ENCODE measurements around the gene CCDC167.

The CCDC167 gene

GRCh38 chr6:37495244-37495934 lies 4.3 kb downstream of the CCDC167 start:
- no peak overlapping the region for H3K14ac ChIP-seq (ENCODE audit: low read length)
- H4K8ac ChIP-seq (ENCODE audit: low read depth, low read length) = no peak overlapping the region
- H2AK5ac ChIP-seq (ENCODE audit: low read length) = no peak overlapping the region
- no peak overlapping the region for H2BK120ac ChIP-seq (ENCODE audit: insufficient read depth, low read length, poor library complexity)
- H3K79me1 ChIP-seq (ENCODE audit: low read length) = no peaks in the 10 kb centered on the region
- H3K79me2 ChIP-seq (ENCODE audit: control insufficient read depth, insufficient read depth, low read length, poor library complexity) = peaks cover 4% of the 10 kb centered on the region
- no peak for DNase-seq
- no peak overlapping the region for H3K4ac ChIP-seq (ENCODE audit: low read depth, low read length)
- H3K23ac ChIP-seq (ENCODE audit: low read length) = no peak overlapping the region
- no peak overlapping the region for H3K4me2 ChIP-seq (ENCODE audit: low read length)
- H3K36me3 ChIP-seq (ENCODE audit: control insufficient read depth in 1 of 2, insufficient read depth in 2 of 2, low read length in 2 of 2) = no peaks in the 10 kb centered on the region
- H3K18ac ChIP-seq (ENCODE audit: low read length) = no peak overlapping the region
- H4K91ac ChIP-seq (ENCODE audit: low read depth, low read length) = no peak overlapping the region
- no peak overlapping the region for H3K4me3 ChIP-seq (ENCODE audit: low read depth, low read length)
- no peaks in the 10 kb centered on the region for H3K9me3 ChIP-seq (ENCODE audit: insufficient read depth, low read depth, low read length)
- H3K4me1 ChIP-seq (ENCODE audit: control insufficient read depth in 1 of 2, insufficient read depth in 2 of 2, low read length in 2 of 2) = peaks cover 3% of the 10 kb centered on the region in 2 experiments
- no peak overlapping the region for H2BK5ac ChIP-seq (ENCODE audit: low read depth, low read length, poor library complexity)
- no peak overlapping the region for H4K12ac ChIP-seq (ENCODE audit: low read depth, low read length)
- WGBS (ENCODE audit: extremely low coverage, insufficient coverage, insufficient read length) = no CpG with 5 or more reads among the region's 4 CpGs
- no peak overlapping the region for H3K9ac ChIP-seq (ENCODE audit: low read length)
- no peak overlapping the region for H3K27ac ChIP-seq (ENCODE audit: low read depth, low read length)
- no peak overlapping the region for H2BK12ac ChIP-seq (ENCODE audit: low read length)
- no peak overlapping the region for H2AFZ ChIP-seq (ENCODE audit: insufficient read depth, low read length, poor library complexity)
- no peaks in the 10 kb centered on the region for H3K27me3 ChIP-seq (ENCODE audit: insufficient read depth, low read length)

GRCh38 chr6:37493661-37493995 lies 6.1 kb downstream of the CCDC167 start:
- Histone ChIP-seq H4K12ac (ENCODE audit: low read depth, low read length) (no peak overlapping the region), H3K27ac (ENCODE audit: low read depth, low read length) (no peak overlapping the region), H3K23ac (ENCODE audit: low read length) (no peak overlapping the region), H3K79me2 (ENCODE audit: control insufficient read depth, insufficient read depth, low read length, poor library complexity) (no peaks in the 10 kb centered on the region), H2BK120ac (ENCODE audit: insufficient read depth, low read length, poor library complexity) (no peak overlapping the region), H3K9ac (ENCODE audit: low read length) (no peak overlapping the region), H3K27me3 (ENCODE audit: insufficient read depth, low read length) (no peaks in the 10 kb centered on the region), H2AK5ac (ENCODE audit: low read length) (no peak overlapping the region), H2AFZ (ENCODE audit: insufficient read depth, low read length, poor library complexity) (no peak overlapping the region), H2BK12ac (ENCODE audit: low read length) (no peak overlapping the region), H3K4ac (ENCODE audit: low read depth, low read length) (no peak overlapping the region), H3K36me3 (ENCODE audit: control insufficient read depth in 1 of 2, insufficient read depth in 2 of 2, low read length in 2 of 2) (no peaks in the 10 kb centered on the region), H2BK5ac (ENCODE audit: low read depth, low read length, poor library complexity) (no peak overlapping the region), H4K8ac (ENCODE audit: low read depth, low read length) (no peak overlapping the region), H3K14ac (ENCODE audit: low read length) (no peak overlapping the region), H3K79me1 (ENCODE audit: low read length) (no peaks in the 10 kb centered on the region), H4K91ac (ENCODE audit: low read depth, low read length) (no peak overlapping the region), H3K18ac (ENCODE audit: low read length) (no peak overlapping the region), H3K4me1 (ENCODE audit: control insufficient read depth in 1 of 2, insufficient read depth in 2 of 2, low read length in 2 of 2) (peaks cover 0 to 3% of the 10 kb centered on the region in 2 experiments), H3K4me3 (ENCODE audit: low read depth, low read length) (no peak overlapping the region), H3K9me3 (ENCODE audit: insufficient read depth, low read depth, low read length) (no peaks in the 10 kb centered on the region), H3K4me2 (ENCODE audit: low read length) (no peak overlapping the region)
- no peak for DNase-seq
- WGBS (ENCODE audit: extremely low coverage, insufficient coverage, insufficient read length) = no CpG with 5 or more reads among the region's 9 CpGs

GRCh38 chr6:37492991-37493660 lies 6.6 kb downstream of the CCDC167 start:
- Histone ChIP-seq H3K4me3 (ENCODE audit: low read depth, low read length) (no peak overlapping the region), H4K8ac (ENCODE audit: low read depth, low read length) (no peak overlapping the region), H2BK12ac (ENCODE audit: low read length) (no peak overlapping the region), H4K12ac (ENCODE audit: low read depth, low read length) (no peak overlapping the region), H3K79me1 (ENCODE audit: low read length) (no peaks in the 10 kb centered on the region), H3K9me3 (ENCODE audit: insufficient read depth, low read depth, low read length) (no peaks in the 10 kb centered on the region), H3K23ac (ENCODE audit: low read length) (no peak overlapping the region), H3K4me1 (ENCODE audit: control insufficient read depth in 1 of 2, insufficient read depth in 2 of 2, low read length in 2 of 2) (peaks cover 0 to 3% of the 10 kb centered on the region in 2 experiments), H3K14ac (ENCODE audit: low read length) (no peak overlapping the region), H2BK5ac (ENCODE audit: low read depth, low read length, poor library complexity) (no peak overlapping the region), H3K27me3 (ENCODE audit: insufficient read depth, low read length) (no peaks in the 10 kb centered on the region), H2AFZ (ENCODE audit: insufficient read depth, low read length, poor library complexity) (no peak overlapping the region), H3K4ac (ENCODE audit: low read depth, low read length) (no peak overlapping the region), H3K36me3 (ENCODE audit: control insufficient read depth in 1 of 2, insufficient read depth in 2 of 2, low read length in 2 of 2) (no peaks in the 10 kb centered on the region), H3K18ac (ENCODE audit: low read length) (no peak overlapping the region), H4K91ac (ENCODE audit: low read depth, low read length) (no peak overlapping the region), H3K4me2 (ENCODE audit: low read length) (no peak overlapping the region), H3K27ac (ENCODE audit: low read depth, low read length) (no peak overlapping the region), H3K79me2 (ENCODE audit: control insufficient read depth, insufficient read depth, low read length, poor library complexity) (no peaks in the 10 kb centered on the region), H2AK5ac (ENCODE audit: low read length) (no peak overlapping the region), H3K9ac (ENCODE audit: low read length) (no peak overlapping the region), H2BK120ac (ENCODE audit: insufficient read depth, low read length, poor library complexity) (no peak overlapping the region)
- WGBS (ENCODE audit: extremely low coverage, insufficient coverage, insufficient read length) = no CpG with 5 or more reads among the region's 38 CpGs
- no peak for DNase-seq

- no peak overlapping the region for H3K18ac ChIP-seq (ENCODE audit: low read length)
- no peaks in the 10 kb centered on the region for H3K79me1 ChIP-seq (ENCODE audit: low read length)
- H2AFZ ChIP-seq (ENCODE audit: insufficient read depth, low read length, poor library complexity) = no peak overlapping the region
- H3K27ac ChIP-seq (ENCODE audit: low read depth, low read length) = no peak overlapping the region
- H3K4me3 ChIP-seq (ENCODE audit: low read depth, low read length) = no peak overlapping the region
- H4K12ac ChIP-seq (ENCODE audit: low read depth, low read length) = no peak overlapping the region
- no peak overlapping the region for H2BK120ac ChIP-seq (ENCODE audit: insufficient read depth, low read length, poor library complexity)
- H3K36me3 ChIP-seq (ENCODE audit: control insufficient read depth in 1 of 2, insufficient read depth in 2 of 2, low read length in 2 of 2) = no peaks in the 10 kb centered on the region
- no peak overlapping the region for H3K23ac ChIP-seq (ENCODE audit: low read length)
- no peak overlapping the region for H2AK5ac ChIP-seq (ENCODE audit: low read length)
- H3K27me3 ChIP-seq (ENCODE audit: insufficient read depth, low read length) = no peaks in the 10 kb centered on the region
- no peak overlapping the region for H3K14ac ChIP-seq (ENCODE audit: low read length)
- no peak overlapping the region for H3K4me2 ChIP-seq (ENCODE audit: low read length)
- no peak overlapping the region for H2BK5ac ChIP-seq (ENCODE audit: low read depth, low read length, poor library complexity)
- no peak overlapping the region for H2BK12ac ChIP-seq (ENCODE audit: low read length)
- no peaks in the 10 kb centered on the region for H3K9me3 ChIP-seq (ENCODE audit: insufficient read depth, low read depth, low read length)
- no peak overlapping the region for H4K8ac ChIP-seq (ENCODE audit: low read depth, low read length)
- no peak for DNase-seq
- peaks cover 0 to 3% of the 10 kb centered on the region in 2 experiments for H3K4me1 ChIP-seq (ENCODE audit: control insufficient read depth in 1 of 2, insufficient read depth in 2 of 2, low read length in 2 of 2)
- no CpG with 5 or more reads among the region's 9 CpGs for WGBS (ENCODE audit: extremely low coverage, insufficient coverage, insufficient read length)
- H4K91ac ChIP-seq (ENCODE audit: low read depth, low read length) = no peak overlapping the region
- no peaks in the 10 kb centered on the region for H3K79me2 ChIP-seq (ENCODE audit: control insufficient read depth, insufficient read depth, low read length, poor library complexity)
- no peak overlapping the region for H3K9ac ChIP-seq (ENCODE audit: low read length)
- H3K4ac ChIP-seq (ENCODE audit: low read depth, low read length) = no peak overlapping the region
Measured at GRCh38 chr6:37492236-37492972, 7.3 kb downstream of the CCDC167 start.

Data from trophoblast cell (in vitro differentiated cells and primary cell).